GM23248 (cell line): ENCODE measurements around the gene NSG2. TPM values are rescaled to one million over a fixed set of nuclear protein-coding genes. Genes with fewer than 3 reads are reported as not detected.

Experiments used
- DNase-seq: peaks from one replicate; pipeline ENCODE4 v3.0.0-alpha.2; 2015
- H2AFZ ChIP-seq: fragments of 200-600 bp; sonication (generic); 2 replicates; pipeline ENCODE4 v1.6.1; 2016; ENCODE audit warnings: antibody characterized with exemption
- H3F3A ChIP-seq: fragments of 200-600 bp; sonication (generic); 2 replicates; pipeline ENCODE4 v1.6.1; 2016; ENCODE audit warnings: mild to moderate bottlenecking, antibody characterized with exemption, mixed run types; ENCODE audit not compliant: insufficient read depth
- H3K27ac ChIP-seq: fragments of 200-600 bp; sonication (generic); 2 replicates; pipeline ENCODE4 v1.5.1; 2016; ENCODE audit warnings: mild to moderate bottlenecking
- H3K27me3 ChIP-seq: fragments of 200-600 bp; sonication (generic); replicated peaks from 2 replicates; pipeline ENCODE4 v1.6.1; 2016; ENCODE audit warnings: mild to moderate bottlenecking; ENCODE audit not compliant: insufficient read depth
- H3K36me3 ChIP-seq: fragments of 200-600 bp; sonication (generic); 2 replicates; pipeline ENCODE4 v1.6.1; 2016; ENCODE audit warnings: low read depth, mild to moderate bottlenecking
- H3K4me1 ChIP-seq: fragments of 200-600 bp; sonication (generic); 2 replicates; pipeline ENCODE4 v1.6.1; 2016; ENCODE audit warnings: mild to moderate bottlenecking; ENCODE audit not compliant: insufficient read depth
- H3K4me2 ChIP-seq: fragments of 200-600 bp; sonication (generic); one replicate; pipeline ENCODE4 v1.6.1; 2016; ENCODE audit warnings: mild to moderate bottlenecking; ENCODE audit not compliant: unreplicated experiment
- H3K4me3 ChIP-seq: fragments of 200-600 bp; sonication (generic); 2 replicates; pipeline ENCODE4 v1.5.1; 2016; ENCODE audit warnings: mild to moderate bottlenecking
- H3K79me2 ChIP-seq: fragments of 200-600 bp; sonication (generic); 2 replicates; pipeline ENCODE4 v1.6.1; 2016; ENCODE audit warnings: mild to moderate bottlenecking; ENCODE audit not compliant: insufficient read depth
- H3K9ac ChIP-seq: fragments of 200-600 bp; sonication (generic); 2 replicates; pipeline ENCODE4 v1.6.1; 2016; ENCODE audit warnings: mild to moderate bottlenecking
- H3K9me2 ChIP-seq: fragments of 200-600 bp; sonication (generic); 2 replicates; pipeline ENCODE4 v1.6.1; 2016; ENCODE audit warnings: mixed run types, mild to moderate bottlenecking, moderate library complexity; ENCODE audit not compliant: insufficient read depth
- H3K9me3 ChIP-seq: fragments of 200-600 bp; sonication (generic); one replicate; pipeline ENCODE4 v1.6.1; 2017; ENCODE audit warnings: low read depth
- H4K20me1 ChIP-seq: fragments of 200-600 bp; sonication (generic); 2 replicates; pipeline ENCODE4 v1.6.0; 2016; ENCODE audit not compliant: insufficient read depth
- EZH2 ChIP-seq: fragments of 200-600 bp; sonication (generic); IDR thresholded peaks from 2 replicates; pipeline ENCODE4 v1.6.1; 2018; ENCODE audit warnings: antibody characterized with exemption, mild to moderate bottlenecking; ENCODE audit not compliant: insufficient read depth, poor library complexity, severe bottlenecking
- EZH2phosphoT487 ChIP-seq: fragments of 200-600 bp; sonication (generic); IDR thresholded peaks from 2 replicates; pipeline ENCODE4 v1.6.1; 2018; ENCODE audit warnings: antibody characterized with exemption, moderate library complexity, mild to moderate bottlenecking, low read depth; ENCODE audit not compliant: insufficient read depth
- WGBS, 2 experiments: methylation state at CpG; one replicate each; pipeline ENCODE4 v1.1.6; 2015 to 2017; ENCODE audit warnings: low lambda C conversion rate in 2 of 2, low coverage in 1 of 2; ENCODE audit errors: missing lambda C conversion rate in 2 of 2; 5-methylcytosine and 5-hydroxymethylcytosine counted together
- in situ Hi-C: fragments of 300-500 bp; cut with MboI; formaldehyde crosslinking; loops from 2 replicates; pipeline ENCODE4 v1.15.0; 2020
- polyA plus RNA-seq: library from polyadenylated mRNA; unstranded; fragments of >200 nt; fragmentation: Nextera tagmentation; extraction: Ambion mirVana; gene quantifications from 2 replicates; pipeline ENCODE4 v1.2.1, GENCODE V29; 2016
- total RNA-seq: library from RNA; depleted of rRNA; stranded (reverse); fragments of >200 nt; shearing (Covaris generic); gene quantifications from 2 replicates; pipeline ENCODE4 v1.2.3, GENCODE V29; 2014

Gene NSG2
- total and polyA plus RNA-seq, 2 experiments from 2014 or later: not detected

DNA sequence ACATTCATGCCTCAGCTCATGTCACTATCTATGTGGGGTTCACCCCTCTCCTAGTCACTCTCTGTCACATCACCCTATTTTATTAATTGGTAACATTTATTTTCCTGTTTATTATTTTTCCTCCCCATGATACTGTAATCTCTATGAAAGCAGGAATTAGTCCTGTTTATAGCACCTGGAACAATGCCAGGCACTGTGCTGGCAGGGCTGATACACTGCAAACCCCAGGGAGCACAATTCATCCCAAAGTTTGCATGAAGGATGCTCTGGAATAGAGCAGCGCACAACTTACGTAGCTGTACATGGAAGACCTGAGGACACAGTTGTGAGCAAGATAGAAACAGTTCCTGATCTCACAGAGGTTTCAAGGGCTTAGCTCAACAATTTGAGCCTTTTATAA lies 103.2 kb downstream of the NSG2 start:
- no peak overlapping the region for H2AFZ ChIP-seq
- no peak for TF ChIP-seq EZH2
- in situ Hi-C loops: no loop called here

DNA sequence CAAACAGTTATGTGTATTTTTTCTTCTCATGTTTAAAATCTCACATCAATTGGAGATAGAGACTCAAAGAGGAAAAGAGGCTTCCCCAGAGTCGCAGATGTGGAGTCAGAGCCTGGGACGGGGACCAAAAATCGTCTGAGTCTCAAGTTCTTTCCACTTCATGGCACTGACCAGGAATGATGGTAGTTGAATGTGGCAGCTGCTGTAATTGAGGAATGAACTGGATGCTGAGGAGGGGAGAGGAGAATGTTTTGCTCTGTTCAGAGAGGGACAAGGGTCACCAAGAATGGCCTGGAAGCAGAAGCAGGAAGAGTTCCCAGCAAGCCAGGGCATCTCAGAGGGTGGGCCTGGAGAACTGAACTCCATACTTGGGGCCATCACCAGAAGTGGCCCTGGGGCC lies 103.9 kb downstream of the NSG2 start:
- no peaks in the 10 kb centered on the region for H3K4me1 ChIP-seq
- H3K4me2 ChIP-seq: no peak overlapping the region
- no peaks in the 10 kb centered on the region for H3K9me3 ChIP-seq
- H3K9me2 ChIP-seq: no peaks in the 10 kb centered on the region
- no peaks in the 10 kb centered on the region for H3K36me3 ChIP-seq
- no peak overlapping the region for H2AFZ ChIP-seq
- H3K4me3 ChIP-seq: no peak overlapping the region
- H3F3A ChIP-seq: no peaks in the 10 kb centered on the region
- 10 to 25% methylated on average over 3 of the region's 3 CpGs for WGBS, 2 experiments
- in situ Hi-C loops: no loop called here
- no peak overlapping the region for H3K9ac ChIP-seq
- DNase-seq: no peak
- no peaks in the 10 kb centered on the region for H3K79me2 ChIP-seq
- TF ChIP-seq EZH2: no peak
- no peak for TF ChIP-seq EZH2phosphoT487
- H4K20me1 ChIP-seq: no peaks in the 10 kb centered on the region
- H3K27me3 ChIP-seq: no peaks in the 10 kb centered on the region
- no peak overlapping the region for H3K27ac ChIP-seq

More for the DNA sequence above, 103.2 kb downstream of the NSG2 start:
- Histone ChIP-seq H4K20me1 (no peaks in the 10 kb centered on the region), H3K4me1 (no peaks in the 10 kb centered on the region), H3K9me3 (no peaks in the 10 kb centered on the region), H3K9ac (no peak overlapping the region), H3K79me2 (no peaks in the 10 kb centered on the region), H3K4me2 (no peak overlapping the region), H3F3A (no peaks in the 10 kb centered on the region), H3K27me3 (no peaks in the 10 kb centered on the region), H3K27ac (no peak overlapping the region), H3K4me3 (no peak overlapping the region), H3K36me3 (no peaks in the 10 kb centered on the region), H3K9me2 (no peaks in the 10 kb centered on the region)
- no peak for DNase-seq
- WGBS, 2 experiments: 35 to 57% methylated on average over 2 of the region's 2 CpGs

DNA sequence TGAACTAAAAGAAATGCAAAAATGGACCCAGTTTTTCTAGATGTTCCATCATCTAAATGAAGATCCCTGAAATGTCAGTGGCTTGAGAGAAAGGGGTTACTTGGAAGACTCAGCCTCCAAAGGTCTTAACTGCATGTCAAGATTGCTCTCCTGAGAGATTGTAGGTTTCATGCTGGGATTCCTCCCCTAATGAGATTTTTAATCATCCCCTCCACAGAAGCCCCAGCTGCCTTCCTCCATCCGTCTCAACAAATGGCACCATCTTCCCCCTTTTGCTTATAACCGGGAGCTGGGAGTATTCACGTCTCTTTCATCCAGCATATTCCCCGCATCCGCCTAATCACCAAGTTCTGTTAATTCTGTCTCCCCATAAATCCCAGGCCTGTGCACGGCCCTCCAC lies 104.5 kb downstream of the NSG2 start:
- TF ChIP-seq EZH2phosphoT487 (no peak), EZH2 (no peak)
- H3K27me3 ChIP-seq: no peaks in the 10 kb centered on the region
- no peaks in the 10 kb centered on the region for H4K20me1 ChIP-seq
- H3K4me3 ChIP-seq: no peak overlapping the region
- 15 to 20% methylated on average over 6 of the region's 6 CpGs for WGBS, 2 experiments
- no peak overlapping the region for H3K27ac ChIP-seq
- H3F3A ChIP-seq: no peaks in the 10 kb centered on the region
- no peaks in the 10 kb centered on the region for H3K4me1 ChIP-seq
- no peaks in the 10 kb centered on the region for H3K9me2 ChIP-seq
- in situ Hi-C loops: no loop called here
- H3K79me2 ChIP-seq: no peaks in the 10 kb centered on the region
- H3K9me3 ChIP-seq: no peaks in the 10 kb centered on the region
- H3K36me3 ChIP-seq: no peaks in the 10 kb centered on the region
- DNase-seq: no peak
- H2AFZ ChIP-seq: no peak overlapping the region
- no peak overlapping the region for H3K9ac ChIP-seq
- no peak overlapping the region for H3K4me2 ChIP-seq

DNA sequence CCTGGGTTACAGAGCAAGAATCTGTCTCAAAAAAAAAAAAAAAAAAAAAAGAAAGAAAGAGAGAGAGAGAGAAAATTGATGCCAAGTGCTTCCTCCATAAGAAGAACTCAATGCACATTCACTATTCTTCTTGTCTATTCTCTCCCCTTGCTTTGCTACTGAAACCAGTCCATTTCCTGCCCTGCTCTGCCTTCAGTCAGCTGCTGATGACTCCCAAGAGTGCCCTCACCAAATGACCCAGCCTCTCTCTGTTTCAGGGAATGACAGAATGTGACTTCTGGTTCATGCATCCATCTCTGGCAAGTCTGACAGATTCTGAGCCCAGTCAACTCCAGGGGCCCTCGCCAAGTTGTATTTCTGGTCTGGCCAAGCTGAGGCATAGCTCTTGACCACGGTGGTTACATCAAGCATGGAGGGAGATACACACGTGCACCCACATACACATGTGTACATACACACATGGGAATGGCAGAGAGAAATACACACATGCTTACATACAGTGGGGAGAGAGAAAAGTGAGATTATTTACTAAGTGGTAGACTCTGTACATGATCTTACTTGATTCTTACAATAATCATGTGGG lies 106.2 kb downstream of the NSG2 start:
- no peak overlapping the region for H3K27ac ChIP-seq
- no peak overlapping the region for H3K4me2 ChIP-seq
- in situ Hi-C loops: no loop called here
- H2AFZ ChIP-seq: no peak overlapping the region
- no peak overlapping the region for H3K9ac ChIP-seq
- H3K27me3 ChIP-seq: no peaks in the 10 kb centered on the region
- no peaks in the 10 kb centered on the region for H3K4me1 ChIP-seq
- no peaks in the 10 kb centered on the region for H3K9me2 ChIP-seq
- H3K36me3 ChIP-seq: no peaks in the 10 kb centered on the region
- H3K4me3 ChIP-seq: no peak overlapping the region
- no peak for TF ChIP-seq EZH2phosphoT487
- TF ChIP-seq EZH2: no peak
- no peaks in the 10 kb centered on the region for H3F3A ChIP-seq
- 12 to 16% methylated on average over 3 of the region's 3 CpGs for WGBS, 2 experiments
- no peaks in the 10 kb centered on the region for H3K79me2 ChIP-seq
- no peak for DNase-seq
- no peaks in the 10 kb centered on the region for H4K20me1 ChIP-seq
- no peaks in the 10 kb centered on the region for H3K9me3 ChIP-seq

DNA sequence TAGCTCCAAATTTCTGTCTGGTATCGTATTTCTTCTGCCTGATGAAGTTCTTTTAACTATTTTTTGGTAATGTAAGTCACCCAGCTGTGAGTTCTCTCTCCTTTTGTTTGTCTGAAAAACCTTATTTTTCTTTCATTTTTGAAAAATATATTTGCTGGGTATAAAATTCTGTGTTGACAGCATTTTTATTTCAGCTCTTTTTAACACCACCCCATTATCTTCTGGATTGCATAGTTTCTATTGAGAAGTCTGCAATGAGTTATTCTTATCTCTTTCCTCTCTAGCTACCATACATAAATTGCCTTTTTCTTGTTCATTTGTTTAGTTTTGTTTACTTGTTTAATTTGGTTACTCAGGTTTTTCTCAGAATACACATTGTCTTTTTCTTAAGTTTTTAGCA lies 109.1 kb downstream of the NSG2 start:
- Histone ChIP-seq H3K4me2 (no peak overlapping the region), H3K9me3 (no peaks in the 10 kb centered on the region), H4K20me1 (no peaks in the 10 kb centered on the region), H3K9ac (no peak overlapping the region), H3K4me1 (no peaks in the 10 kb centered on the region), H3F3A (no peaks in the 10 kb centered on the region), H2AFZ (no peak overlapping the region), H3K9me2 (no peaks in the 10 kb centered on the region), H3K27ac (no peak overlapping the region), H3K4me3 (no peak overlapping the region), H3K79me2 (no peaks in the 10 kb centered on the region), H3K36me3 (no peaks in the 10 kb centered on the region), H3K27me3 (no peaks in the 10 kb centered on the region)
- no peak for TF ChIP-seq EZH2
- no peak for TF ChIP-seq EZH2phosphoT487
- WGBS, 2 experiments: 0 to 12% methylated on average over 1 of the region's 1 CpG
- in situ Hi-C loops: no loop called here
- DNase-seq: no peak
